Karpas-422 (cell line): ENCODE data around the gene TCEAL3. TPM values are rescaled to one million over a fixed set of nuclear protein-coding genes. Genes with fewer than 3 reads are reported as not detected.

ENCODE experiments used
- total RNA-seq: library from RNA; depleted of rRNA; stranded (reverse); fragments of >200 nt; shearing (Covaris generic); gene quantifications from 2 replicates; pipeline ENCODE4 v1.2.3, GENCODE V29; 2014; ENCODE audit warnings: low replicate concordance; rRNA removed

Gene TCEAL3
- total RNA-seq, 1 experiment from 2014 or later, result 1.8 TPM

Other genes with a start within 250 kb of the TCEAL3 start
- not detected in 2 replicates for gene BEX3, start 231.4 kb upstream of the TCEAL3 start, total RNA-seq
- 0.11 and 0.15 TPM in 2 replicates for gene RAB40A, start 88.5 kb upstream of the TCEAL3 start, total RNA-seq
- gene TCEAL4, start 22.4 kb upstream of the TCEAL3 start, total RNA-seq, result 19.8 and 35.4 TPM in 2 replicates
- 22.1 and 34.2 TPM in 2 replicates for gene TCEAL1, start 21.0 kb downstream of the TCEAL3 start, total RNA-seq
- 83.4 and 90.4 TPM in 2 replicates for gene MORF4L2, start 78.7 kb downstream of the TCEAL3 start, total RNA-seq
- not detected in 2 replicates for gene TMEM31, start 102.9 kb downstream of the TCEAL3 start, total RNA-seq
- 1.2 TPM in 1 of 2 replicates, not detected in the other for gene PLP1, start 168.9 kb downstream of the TCEAL3 start, total RNA-seq
- not detected in 2 replicates for gene RAB9B, start 224.3 kb downstream of the TCEAL3 start, total RNA-seq